ENCODE results near the gene GPR158.

GPR158 gene

DNA sequence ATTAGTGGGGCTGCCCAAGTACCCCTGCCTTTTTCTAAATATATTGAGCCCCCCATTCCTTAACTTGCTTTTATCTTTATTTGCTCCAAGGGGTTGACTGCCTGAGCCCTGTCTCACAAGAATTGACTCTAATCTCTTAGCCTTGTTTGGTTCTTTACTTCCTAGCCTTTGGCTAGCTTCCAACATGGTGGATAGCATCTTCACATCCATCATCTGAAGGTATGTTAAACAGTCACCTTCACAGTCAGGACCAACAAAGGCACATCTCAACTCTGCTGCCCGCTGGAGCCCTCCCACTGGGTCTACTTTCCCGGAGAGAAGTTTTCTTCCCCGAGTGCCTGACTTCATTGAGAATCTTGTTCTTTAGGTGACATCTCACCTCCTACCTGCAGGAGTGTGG is 329.5 kb downstream of the GPR158 start:
- no peak for DNase-seq (ENCODE audit: low read depth)

DNA sequence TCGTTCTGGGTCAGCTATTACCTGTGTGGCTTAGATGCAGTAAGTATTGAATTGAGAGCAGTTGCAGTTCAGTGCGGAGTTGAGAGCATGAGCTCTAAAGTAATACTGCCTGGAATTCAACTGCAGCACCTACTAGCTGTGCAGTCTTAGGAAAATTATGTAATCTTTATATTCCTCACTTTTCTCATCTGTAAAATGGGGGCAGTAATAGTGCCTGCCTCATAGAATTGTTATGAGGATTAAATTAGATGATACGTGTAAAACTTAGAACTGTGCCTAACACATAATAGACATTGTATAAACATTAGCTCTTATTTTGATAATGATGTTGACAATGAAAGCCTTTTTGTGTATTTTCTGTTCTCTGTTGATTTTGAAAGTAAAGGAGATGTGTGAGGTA is 330.0 kb downstream of the GPR158 start:
- no peak for DNase-seq (ENCODE audit: low read depth)

DNA sequence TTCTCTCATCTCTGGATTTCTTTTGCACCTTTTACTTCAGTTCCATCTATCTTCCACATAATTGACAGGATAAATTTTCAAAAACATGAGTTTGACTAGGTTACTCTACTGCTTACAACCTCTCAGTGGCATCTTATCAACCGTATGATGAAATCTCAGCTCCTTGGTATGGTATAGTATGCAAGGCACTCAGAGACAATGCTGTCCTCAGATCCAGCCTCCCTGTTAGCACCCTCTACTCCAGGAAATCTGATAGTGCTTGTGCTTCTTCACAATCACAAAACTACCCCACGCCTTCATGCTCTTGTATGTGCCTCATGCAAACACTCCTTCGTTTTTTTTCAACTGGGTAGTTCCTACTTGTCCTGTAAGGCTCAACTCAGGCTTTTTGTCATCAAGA is 330.7 kb downstream of the GPR158 start:
- no peak for DNase-seq (ENCODE audit: low read depth)

DNA sequence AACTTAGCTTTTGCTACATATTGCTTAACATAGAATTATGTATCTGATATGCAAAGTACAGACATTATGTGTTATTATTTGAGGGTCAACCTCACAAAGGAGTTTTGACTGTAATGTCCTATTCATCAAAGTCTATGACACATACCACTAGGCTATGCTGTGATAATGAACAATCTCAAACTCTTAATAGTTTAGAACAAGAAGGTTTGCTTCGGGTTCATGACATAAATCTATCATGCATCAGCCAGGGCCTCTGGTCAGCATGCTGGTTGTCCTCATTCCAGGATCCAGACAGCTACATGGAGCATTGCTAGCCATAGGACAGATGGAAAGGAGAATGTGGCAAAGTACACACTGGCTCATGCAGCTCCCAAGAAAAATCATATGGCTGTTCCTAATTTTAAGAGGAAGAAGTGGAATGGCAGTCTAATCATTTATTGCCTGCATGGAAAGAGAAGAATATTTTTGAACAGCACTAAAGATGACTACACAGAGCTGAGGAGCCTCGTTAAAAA is 332.1 kb downstream of the GPR158 start:
- DNase-seq (ENCODE audit: low read depth), result no peak

DNA sequence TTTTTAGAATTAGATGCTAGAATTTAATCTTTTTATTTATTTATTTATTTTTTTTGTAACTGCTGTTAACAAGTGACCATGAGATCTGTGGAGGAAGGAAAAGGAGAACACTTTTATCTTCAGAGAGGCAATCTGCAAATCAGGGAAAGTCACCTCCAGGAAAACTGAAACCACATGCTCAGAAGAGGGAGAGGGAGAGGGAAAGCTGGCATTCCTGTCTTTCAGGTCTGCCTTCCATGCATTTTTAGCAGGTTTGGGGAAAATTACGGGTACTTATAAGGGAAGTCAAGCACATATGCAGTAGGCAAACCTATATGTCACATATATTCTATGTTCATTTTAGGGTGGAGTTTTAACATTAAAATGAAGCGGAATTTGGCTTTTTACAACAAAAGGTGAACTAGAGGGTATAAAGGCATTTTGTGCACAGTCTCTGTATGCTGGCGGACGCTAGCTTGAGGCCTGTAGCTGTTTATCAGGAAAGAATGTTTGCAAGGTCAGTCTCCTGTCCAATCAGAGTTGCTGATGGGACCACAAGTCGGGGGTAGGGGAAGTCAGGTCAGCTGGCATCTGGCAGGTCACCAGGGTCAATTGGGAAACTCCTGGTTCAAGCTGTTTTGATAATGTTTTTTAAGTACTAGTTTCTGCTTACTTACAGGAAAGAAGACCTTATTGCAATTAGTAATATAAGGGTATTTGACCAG is 333.5 kb downstream of the GPR158 start:
- no peak for DNase-seq (ENCODE audit: low read depth)

DNA sequence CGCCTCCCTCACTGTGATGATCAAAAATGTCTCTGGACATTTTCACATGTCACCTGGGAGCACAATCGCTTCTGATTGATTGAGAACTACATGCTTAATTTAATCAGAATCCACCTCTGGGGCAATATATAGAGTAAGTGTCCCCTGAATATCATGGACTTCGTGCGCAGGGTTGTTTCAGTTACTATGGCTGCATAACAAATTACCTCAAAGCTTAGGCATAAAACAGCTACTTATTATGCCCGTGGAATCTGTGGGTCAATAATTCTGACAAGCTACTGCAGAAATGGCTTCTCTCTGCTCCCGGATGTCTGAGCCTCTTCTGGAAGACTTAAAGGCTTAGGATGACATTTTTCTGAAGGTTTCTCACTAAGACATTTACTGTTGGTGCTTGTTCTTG is 334.4 kb downstream of the GPR158 start:
- no peak for DNase-seq (ENCODE audit: low read depth)

DNA sequence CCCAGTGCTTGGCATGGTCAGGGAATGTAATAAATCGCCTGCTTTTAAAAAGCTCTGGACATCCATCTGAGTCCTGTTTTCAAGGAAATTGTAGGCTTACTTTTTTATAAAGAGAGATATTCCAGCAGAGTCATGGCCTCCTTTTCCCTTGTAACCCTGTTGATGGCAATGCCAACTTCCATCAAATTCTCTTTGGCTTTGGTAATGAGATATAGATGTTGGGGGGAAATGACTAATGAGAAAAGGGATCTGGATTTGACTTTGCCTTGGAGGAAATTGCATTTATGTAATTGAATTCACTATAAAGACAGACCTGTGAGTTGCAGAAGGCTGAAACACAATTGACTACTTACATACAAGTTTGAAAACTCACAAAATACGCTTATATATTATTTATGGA is 347.5 kb downstream of the GPR158 start:
- DNase-seq (ENCODE audit: low read depth), result no peak

DNA sequence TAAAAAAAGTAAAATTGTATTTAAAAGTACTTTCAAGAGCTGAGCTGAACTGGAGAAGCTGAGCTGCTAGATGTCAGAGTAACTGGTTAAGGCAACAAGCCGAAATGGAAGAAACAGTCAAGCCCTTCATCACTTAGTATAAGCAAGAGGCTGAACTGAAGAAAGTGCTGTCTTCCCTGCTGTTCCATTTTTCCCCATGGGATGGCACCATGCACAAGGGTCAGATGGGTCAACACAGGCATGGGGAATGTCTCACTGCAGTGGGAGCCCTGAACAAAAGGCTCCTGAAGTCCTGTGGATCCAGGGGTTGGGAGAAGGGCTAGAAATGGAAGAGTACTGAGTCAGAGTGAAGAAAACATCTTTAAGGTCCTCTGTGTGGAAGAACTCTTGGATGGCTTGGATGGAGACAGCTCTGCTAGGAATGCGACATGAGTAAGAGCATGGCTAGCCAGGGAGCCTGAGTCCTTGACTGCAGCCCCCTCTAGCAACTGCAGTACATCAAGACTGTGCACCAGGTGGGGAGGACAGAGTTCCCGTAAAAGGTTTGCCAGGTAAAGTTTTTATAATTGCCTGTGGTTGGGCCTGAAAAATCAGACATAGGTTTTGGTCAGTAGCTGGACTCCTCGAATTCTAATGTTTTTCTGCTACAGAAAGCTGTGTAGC is 348.3 kb downstream of the GPR158 start:
- DNase-seq (ENCODE audit: low read depth), result no peak

DNA sequence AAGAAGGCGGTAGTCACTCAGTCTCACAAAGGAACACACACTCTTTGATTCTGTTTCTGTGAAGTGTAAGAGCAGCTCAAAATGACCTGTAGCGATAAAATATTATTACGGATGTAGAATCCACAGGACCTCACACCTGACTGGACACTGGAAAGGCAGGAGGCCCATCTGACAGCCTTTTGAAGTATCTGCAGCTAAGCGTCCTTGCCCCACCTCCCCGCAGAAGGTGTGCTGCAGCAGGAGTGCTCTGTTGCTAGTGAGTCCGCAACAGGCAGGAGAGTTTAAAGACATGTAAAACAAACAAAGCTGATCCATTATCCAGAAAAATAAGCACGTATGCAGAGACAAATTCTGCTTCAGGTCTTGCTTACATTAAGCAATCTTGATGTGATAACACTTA is 355.5 kb downstream of the GPR158 start:
- DNase-seq (ENCODE audit: low read depth), result no peak

DNA sequence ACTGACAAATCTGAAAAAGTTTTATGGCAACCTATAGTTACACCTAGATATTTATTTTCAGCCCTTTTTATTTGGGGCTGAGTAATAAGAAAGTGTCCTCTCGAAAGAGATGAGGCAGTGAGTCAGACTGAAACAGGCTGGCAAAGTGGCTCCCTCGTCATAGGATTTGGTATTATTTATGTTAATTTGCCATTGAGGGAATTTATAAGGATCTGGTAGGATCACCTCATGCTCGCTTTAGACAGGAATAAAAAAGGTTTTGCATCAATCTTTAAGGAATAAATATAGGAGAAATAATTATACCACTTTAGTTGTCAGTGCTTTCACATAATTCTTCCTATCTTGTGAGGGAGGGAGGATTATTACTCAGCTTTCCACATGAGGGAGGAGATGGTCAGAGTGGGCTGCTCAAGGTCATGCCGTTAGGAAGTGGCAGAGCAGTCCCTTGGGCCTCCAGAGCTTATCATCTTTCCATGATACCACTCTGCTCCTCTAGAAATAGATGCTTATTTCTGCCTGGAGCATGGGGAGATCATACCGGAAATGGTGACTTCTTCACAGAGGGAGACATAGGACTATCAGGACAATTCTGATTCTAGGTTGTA is 356.8 kb downstream of the GPR158 start:
- no peak for DNase-seq (ENCODE audit: low read depth)

DNA sequence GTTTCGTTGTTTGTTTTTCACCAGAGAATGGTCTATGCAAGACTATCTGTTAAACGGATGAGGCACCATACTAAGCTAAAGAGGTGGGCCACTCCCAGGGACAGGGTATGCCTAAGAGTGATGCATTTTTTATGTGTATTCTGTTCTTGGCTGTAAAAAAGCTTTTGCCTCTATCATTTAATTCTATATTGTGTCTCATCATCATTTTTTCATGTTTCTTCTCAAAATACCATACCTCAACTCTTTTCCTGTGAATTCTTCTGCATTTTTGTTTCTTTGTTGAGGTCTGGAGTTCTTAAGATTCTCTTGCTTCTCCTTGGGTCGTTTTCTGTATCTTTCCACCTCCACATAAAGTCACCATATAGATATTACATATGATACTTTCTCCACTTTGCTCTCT is 357.4 kb downstream of the GPR158 start:
- DNase-seq (ENCODE audit: low read depth), result no peak

DNA sequence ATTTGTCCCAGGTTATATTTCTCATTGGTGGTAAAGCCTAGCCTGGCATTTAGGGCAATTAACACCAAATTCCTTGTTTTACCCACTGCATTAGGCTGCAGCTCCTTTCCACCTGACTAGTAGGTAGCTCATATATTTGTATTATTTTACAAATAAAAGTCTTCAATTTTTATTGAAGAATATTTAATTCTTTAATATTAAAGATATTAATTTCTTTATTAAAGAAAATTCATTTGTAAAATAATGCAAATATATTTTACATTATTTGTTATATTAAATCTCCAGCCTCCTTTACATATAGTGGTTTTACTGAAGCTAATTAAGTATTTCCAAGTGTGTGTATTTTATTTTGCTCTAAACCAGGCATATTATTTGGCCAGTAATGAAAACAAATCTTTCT is 361.2 kb downstream of the GPR158 start:
- DNase-seq (ENCODE audit: low read depth), result no peak

DNA sequence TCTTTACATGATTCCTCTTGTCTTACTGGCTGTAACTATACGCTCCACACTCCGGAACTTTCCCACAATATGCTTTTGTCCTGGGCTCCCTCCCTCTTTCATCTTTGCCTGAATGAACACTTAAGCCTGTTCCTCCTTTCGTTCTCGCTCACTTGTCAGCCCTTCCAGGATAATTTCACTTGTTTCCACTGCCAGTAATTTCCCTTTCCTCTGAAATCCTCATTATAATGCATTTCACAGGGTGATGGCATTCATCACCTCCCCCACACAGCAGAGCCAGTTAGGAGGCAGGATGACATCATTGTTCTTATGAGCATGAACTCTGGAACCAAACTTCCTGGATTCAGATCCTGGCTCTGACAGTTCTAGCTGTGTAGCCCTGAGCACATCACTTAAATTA is 372.6 kb downstream of the GPR158 start:
- no peak for DNase-seq (ENCODE audit: low read depth)

DNA sequence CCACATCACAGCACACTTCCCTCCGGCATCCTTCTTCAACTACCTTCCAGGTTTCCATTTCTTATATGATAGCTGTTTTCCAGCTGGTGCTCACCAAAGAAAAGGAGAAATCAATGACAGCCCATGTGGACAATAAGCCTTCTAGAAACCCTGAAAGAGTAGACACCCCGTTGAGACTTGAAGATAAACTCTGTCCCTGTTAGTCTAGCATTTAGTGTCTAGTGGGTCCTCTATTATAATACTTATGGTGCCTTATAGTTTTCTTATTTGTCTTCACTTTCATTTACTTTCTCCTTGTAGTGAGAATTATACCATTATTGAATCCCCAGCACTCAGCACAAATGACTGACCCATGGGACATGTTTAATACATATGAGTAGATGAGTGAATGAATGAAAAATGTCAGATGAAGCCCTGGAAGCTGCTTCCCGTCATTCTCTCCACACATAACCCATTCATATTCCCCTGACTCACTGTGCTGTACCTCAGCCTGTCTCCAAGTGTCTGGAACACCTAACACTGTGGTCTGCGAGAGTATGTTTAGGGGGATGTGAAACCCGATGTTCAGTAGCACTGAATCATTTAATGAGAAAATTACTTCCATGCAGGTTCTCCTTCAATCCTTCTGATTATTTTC is 377.6 kb downstream of the GPR158 start:
- DNase-seq (ENCODE audit: low read depth), result no peak

DNA sequence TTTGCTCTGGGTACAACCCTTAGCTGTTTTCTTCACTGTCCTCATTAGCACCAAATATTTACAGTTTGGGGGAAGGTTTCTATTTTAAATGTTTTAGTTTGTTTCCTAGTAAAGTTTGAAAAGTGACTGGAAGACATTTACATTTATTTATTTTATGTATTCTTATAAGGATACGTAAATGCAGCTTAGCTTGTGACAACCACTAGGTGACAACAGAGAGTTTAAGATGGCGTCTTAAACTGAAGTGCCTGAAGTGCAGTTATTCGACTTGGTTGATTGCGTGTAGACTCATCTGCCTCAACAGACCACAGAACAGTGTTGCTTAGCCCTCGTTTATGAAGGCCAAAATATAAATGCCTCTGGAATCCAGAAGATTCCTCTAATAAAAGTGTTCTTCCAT is 381.1 kb downstream of the GPR158 start:
- DNase-seq (ENCODE audit: low read depth), result no peak

DNA sequence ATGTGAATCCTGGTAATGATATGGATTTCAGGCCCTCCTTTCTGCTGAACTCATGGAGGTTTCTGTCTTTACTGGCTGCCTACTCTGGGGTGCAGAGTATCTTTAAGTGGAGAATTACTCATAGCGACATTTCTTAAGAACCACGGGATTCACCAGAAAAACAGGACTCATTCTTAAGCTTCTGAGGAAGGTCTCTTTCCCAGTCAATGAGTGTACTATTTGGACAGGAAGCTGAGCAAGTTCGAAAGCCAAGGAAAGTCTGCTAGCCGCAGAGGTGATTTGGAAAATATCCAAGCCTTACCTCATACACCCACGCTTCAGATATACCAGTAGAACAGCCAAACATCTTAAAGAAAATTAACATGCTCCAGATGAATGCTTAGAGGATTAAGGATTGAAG is 381.7 kb downstream of the GPR158 start:
- DNase-seq (ENCODE audit: low read depth), result no peak

DNA sequence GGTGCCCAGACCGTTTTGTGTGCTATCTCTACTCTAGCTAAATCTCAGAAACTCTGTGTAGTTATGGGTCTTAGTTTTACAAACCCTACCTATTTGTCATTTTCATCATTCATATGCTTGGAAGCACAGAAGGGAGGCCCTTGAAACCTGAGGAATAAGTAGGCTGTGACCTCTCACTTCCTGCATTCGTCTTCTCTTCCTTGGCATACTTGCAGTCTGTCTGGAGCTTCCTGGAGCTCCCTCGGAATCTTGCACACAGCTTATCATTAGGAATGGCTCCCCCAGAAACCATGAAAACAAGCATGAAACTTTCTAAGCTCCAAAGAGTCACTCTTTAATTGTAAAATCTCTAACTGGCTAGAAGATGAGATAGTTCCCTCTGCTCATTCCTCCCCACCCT is 382.3 kb downstream of the GPR158 start:
- no peak for DNase-seq (ENCODE audit: low read depth)

DNA sequence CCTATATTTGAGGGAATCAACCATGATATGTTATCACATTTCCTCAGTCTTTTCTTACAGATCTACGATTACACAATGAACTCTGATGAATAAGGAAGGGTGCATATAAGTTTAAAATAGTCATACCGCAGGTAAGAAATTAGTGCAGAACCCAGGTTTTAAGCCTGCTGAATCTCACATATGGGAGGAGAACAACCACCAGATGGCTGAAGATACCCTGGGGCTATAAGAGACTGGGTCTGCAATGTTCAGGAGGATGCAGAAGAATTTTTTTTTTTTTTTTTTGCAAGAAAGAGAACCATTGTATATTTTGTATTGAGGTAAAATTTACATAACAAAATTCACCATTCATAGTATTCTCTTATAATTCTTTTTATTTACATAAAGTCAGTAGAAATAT is 387.0 kb downstream of the GPR158 start:
- DNase-seq (ENCODE audit: low read depth), result no peak

DNA sequence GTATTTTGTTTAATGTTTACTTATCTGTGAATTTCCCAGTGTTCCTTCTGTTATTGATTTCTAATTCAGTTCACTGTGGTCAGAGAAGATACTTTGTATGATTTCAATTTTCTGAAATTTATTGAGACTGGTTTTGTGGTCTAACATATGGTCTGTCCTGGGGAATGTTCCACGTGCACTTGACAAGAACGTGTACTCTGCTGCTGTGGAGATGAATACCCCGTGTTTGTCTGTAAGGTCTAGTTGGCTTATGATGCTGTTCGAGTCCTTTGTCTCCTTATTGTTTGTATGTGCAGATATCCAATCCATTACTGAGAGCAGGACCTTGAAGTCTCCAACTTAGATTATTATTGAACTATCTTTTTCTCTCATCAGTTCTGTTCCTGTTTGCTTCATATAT is 387.7 kb downstream of the GPR158 start:
- no peak for DNase-seq (ENCODE audit: low read depth)

DNA sequence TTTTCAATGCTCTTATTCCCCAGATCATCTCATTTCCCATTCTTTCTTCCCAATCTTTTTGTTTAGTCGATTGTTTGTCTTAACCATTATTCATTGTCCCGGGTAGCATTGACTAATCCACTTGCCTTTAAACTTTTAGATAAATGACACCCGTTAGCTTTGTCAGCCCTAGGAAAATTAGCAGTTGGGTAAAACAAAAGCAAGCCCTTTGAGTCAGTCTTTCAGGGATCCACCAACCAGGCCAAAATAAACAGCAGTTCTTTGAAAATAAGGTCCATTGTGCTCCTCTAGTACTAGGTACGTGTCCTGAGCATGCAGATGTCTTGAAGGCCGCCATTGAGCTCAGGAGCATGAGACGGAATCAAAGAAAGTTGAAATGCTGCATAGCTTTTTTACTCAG is 389.6 kb downstream of the GPR158 start:
- DNase-seq (ENCODE audit: low read depth), result no peak

DNA sequence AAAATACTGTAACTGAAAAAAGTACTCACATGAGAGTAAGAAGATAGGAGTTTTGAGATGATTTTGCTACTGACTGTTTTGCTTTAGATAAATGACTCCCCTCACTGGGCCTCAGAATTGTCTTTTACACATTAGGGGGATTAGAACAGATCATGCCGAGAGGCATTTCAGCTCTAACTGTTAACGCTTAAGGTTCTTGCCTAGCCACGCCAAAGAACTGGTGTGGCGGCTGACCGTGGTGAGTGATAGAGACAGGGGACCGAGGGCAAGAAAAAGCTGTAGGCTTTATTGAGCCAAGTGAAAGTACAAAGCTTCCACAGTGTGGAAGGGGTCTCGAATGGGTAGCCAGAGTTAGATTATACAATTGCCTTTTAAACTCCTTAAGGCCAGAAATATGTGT is 390.8 kb downstream of the GPR158 start:
- no peak for DNase-seq (ENCODE audit: low read depth)

DNA sequence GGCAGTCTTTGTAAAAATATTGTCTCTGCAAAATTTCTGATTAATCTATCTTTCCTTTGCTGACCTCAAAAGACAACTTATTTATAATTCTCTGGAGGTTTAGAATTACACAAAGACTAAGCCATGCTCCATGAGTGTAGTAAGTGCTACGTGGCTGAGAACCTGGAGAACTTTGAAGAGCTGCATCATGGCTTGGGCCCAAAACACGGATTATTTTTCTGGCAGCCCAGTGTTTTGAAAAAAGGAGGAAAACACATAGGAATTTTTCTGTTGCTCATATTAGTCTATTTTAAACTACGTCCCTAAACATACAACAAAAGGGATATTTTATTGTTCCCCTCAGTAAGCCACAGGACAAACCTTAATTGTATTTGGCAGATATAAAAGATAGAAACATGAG is 398.5 kb downstream of the GPR158 start:
- no peak for DNase-seq (ENCODE audit: low read depth)

DNA sequence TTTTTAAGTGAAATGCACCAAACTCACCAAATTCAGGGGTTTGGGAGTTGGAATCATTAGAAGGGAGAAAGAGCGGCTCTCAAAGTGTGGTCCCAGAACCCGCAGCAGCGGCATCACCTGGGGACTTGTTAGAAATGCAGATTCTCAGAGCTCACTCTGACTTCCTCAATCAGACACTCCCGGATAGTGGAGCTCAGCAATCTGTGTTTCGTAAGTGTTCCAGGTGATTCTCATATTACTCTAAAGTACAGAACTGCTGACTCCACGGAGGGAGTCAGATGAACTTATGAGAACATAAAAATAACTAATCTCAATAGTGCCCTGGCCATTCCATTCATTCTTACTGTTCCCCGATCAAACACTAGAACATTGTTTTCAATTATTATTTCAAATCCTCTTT is 400.5 kb downstream of the GPR158 start:
- no peak for DNase-seq (ENCODE audit: low read depth)

Measured in GM04503 (cell line).